Mesodermal cell (in vitro differentiated cells): ENCODE measurements around the gene OR10W1. TPM values are rescaled to one million over a fixed set of nuclear protein-coding genes. Genes with fewer than 3 reads are reported as not detected.

Experiments used
- H3K27ac ChIP-seq: 2 replicates; pipeline ENCODE4 v1.7.0; 2013; ENCODE audit warnings: mild to moderate bottlenecking, low read depth, low read length, moderate library complexity; ENCODE audit not compliant: severe bottlenecking
- H3K36me3 ChIP-seq: 2 replicates; pipeline ENCODE4 v1.7.1; 2013; ENCODE audit warnings: mild to moderate bottlenecking, low read length, moderate library complexity; ENCODE audit not compliant: control insufficient read depth, insufficient read depth
- H3K4me1 ChIP-seq: one replicate; pipeline ENCODE4 v1.7.1; 2013; ENCODE audit warnings: mild to moderate bottlenecking, low read length; ENCODE audit not compliant: insufficient read depth, control insufficient read depth, poor library complexity, severe bottlenecking
- H3K4me3 ChIP-seq: 2 replicates; pipeline ENCODE4 v1.7.0; 2013; ENCODE audit warnings: low read length, control low read depth, mild to moderate bottlenecking; ENCODE audit not compliant: insufficient read depth, poor library complexity, severe bottlenecking; ENCODE audit errors: extremely low read depth
- H3K9me3 ChIP-seq: 2 replicates; pipeline ENCODE4 v1.7.1; 2013; ENCODE audit warnings: mild to moderate bottlenecking, low read length, moderate library complexity; ENCODE audit not compliant: control insufficient read depth
- WGBS, 2 experiments: methylation state at CpG; one replicate each; pipeline ENCODE4 v1.1.5; 2013; ENCODE audit warnings: missing lambda C conversion rate in 2 of 2; ENCODE audit not compliant: insufficient coverage in 2 of 2; 5-methylcytosine and 5-hydroxymethylcytosine counted together
- polyA plus RNA-seq, 2 experiments: library from polyadenylated mRNA; stranded (reverse); fragments of 50-300 nt; gene quantifications; one replicate each; pipeline ENCODE4 v1.2.3, GENCODE V29; 2013

The OR10W1 gene
- polyA plus RNA-seq (2013, experiment 1 of 2): not detected
- polyA plus RNA-seq (2013, experiment 2 of 2): not detected

- H3K27ac ChIP-seq: no peak within 1 kb of the TSS
- H3K4me1 ChIP-seq: no peaks in the 10 kb centered on the region
- no peaks in the 10 kb centered on the region for H3K36me3 ChIP-seq
- H3K9me3 ChIP-seq: peaks cover 3% of the 10 kb centered on the region
- no peak within 1 kb of the TSS for H3K4me3 ChIP-seq
- WGBS, 2 experiments: 56% methylated on average over 1 of the region's 2 CpGs; no CpG with 5 or more reads in 1 of the 2 experiments
Measured at GRCh38 chr11:58268142-58268541, at the start of gene OR10W1. OR10W1 (minus strand) TSS chr11:58268260; CDS start chr11:58267858, 402 bp downstream.

GRCh38 chr11:58316142-58316541, 48.1 kb upstream of the OR10W1 start:
- Histone ChIP-seq H3K27ac (no peak overlapping the region), H3K36me3 (no peaks in the 10 kb centered on the region), H3K4me3 (no peak overlapping the region), H3K4me1 (no peaks in the 10 kb centered on the region), H3K9me3 (peaks cover 3% of the 10 kb centered on the region)
- 80% methylated on average over 1 of the region's 2 CpGs; no CpG with 5 or more reads in 1 of the 2 experiments for WGBS, 2 experiments

GRCh38 chr11:58301576-58301975, 33.5 kb upstream of the OR10W1 start:
- 80% methylated on average over 1 of the region's 2 CpGs; no CpG with 5 or more reads in 1 of the 2 experiments for WGBS, 2 experiments
- Histone ChIP-seq H3K27ac (no peak overlapping the region), H3K4me3 (no peak overlapping the region), H3K36me3 (no peaks in the 10 kb centered on the region), H3K4me1 (no peaks in the 10 kb centered on the region), H3K9me3 (no peaks in the 10 kb centered on the region)

GRCh38 chr11:58292017-58292416, 24.0 kb upstream of the OR10W1 start:
- 94 to 95% methylated on average over 20 to 21 of the region's 21 CpGs for WGBS, 2 experiments
- Histone ChIP-seq H3K4me3 (no peak overlapping the region), H3K36me3 (no peaks in the 10 kb centered on the region), H3K4me1 (no peaks in the 10 kb centered on the region), H3K9me3 (no peaks in the 10 kb centered on the region), H3K27ac (no peak overlapping the region)

- H3K4me3 ChIP-seq: no peak overlapping the region
- H3K36me3 ChIP-seq: no peaks in the 10 kb centered on the region
- no peaks in the 10 kb centered on the region for H3K4me1 ChIP-seq
- 100% methylated on average over 1 of the region's 4 CpGs; no CpG with 5 or more reads in 1 of the 2 experiments for WGBS, 2 experiments
- no peak overlapping the region for H3K27ac ChIP-seq
- H3K9me3 ChIP-seq: no peaks in the 10 kb centered on the region
Measured at GRCh38 chr11:58289266-58289665, 21.2 kb upstream of the OR10W1 start.

GRCh38 chr11:58286249-58286648, 18.2 kb upstream of the OR10W1 start:
- Histone ChIP-seq H3K9me3 (no peaks in the 10 kb centered on the region), H3K4me1 (no peaks in the 10 kb centered on the region), H3K36me3 (no peaks in the 10 kb centered on the region), H3K4me3 (no peak overlapping the region), H3K27ac (no peak overlapping the region)
- WGBS, 2 experiments: no CpG with 5 or more reads among the region's 1 CpG

GRCh38 chr11:58285483-58286040, 17.5 kb upstream of the OR10W1 start:
- Histone ChIP-seq H3K4me3 (no peak overlapping the region), H3K9me3 (no peaks in the 10 kb centered on the region), H3K27ac (no peak overlapping the region), H3K4me1 (no peaks in the 10 kb centered on the region), H3K36me3 (no peaks in the 10 kb centered on the region)
- 57 to 100% methylated on average over 1 of the region's 5 CpGs for WGBS, 2 experiments

GRCh38 chr11:58276151-58276550, 8.1 kb upstream of the OR10W1 start:
- Histone ChIP-seq H3K9me3 (no peaks in the 10 kb centered on the region), H3K27ac (no peak overlapping the region), H3K36me3 (no peaks in the 10 kb centered on the region), H3K4me1 (no peaks in the 10 kb centered on the region), H3K4me3 (no peak overlapping the region)
- WGBS, 2 experiments: 50% methylated on average over 1 of the region's 1 CpG; no CpG with 5 or more reads in 1 of the 2 experiments

GRCh38 chr11:58275002-58275401, 6.9 kb upstream of the OR10W1 start:
- Histone ChIP-seq H3K4me3 (no peak overlapping the region), H3K4me1 (no peaks in the 10 kb centered on the region), H3K36me3 (no peaks in the 10 kb centered on the region), H3K27ac (no peak overlapping the region), H3K9me3 (no peaks in the 10 kb centered on the region)
- WGBS, 2 experiments: 60 to 68% methylated on average over 1 to 2 of the region's 2 CpGs

GRCh38 chr11:58259983-58260382, 8.1 kb downstream of the OR10W1 start:
- H3K4me3 ChIP-seq: no peak overlapping the region
- no peaks in the 10 kb centered on the region for H3K36me3 ChIP-seq
- H3K27ac ChIP-seq: no peak overlapping the region
- no CpG with 5 or more reads among the region's 2 CpGs for WGBS, 2 experiments
- H3K4me1 ChIP-seq: no peaks in the 10 kb centered on the region
- H3K9me3 ChIP-seq: peaks cover 3% of the 10 kb centered on the region

GRCh38 chr11:58254936-58255335, 13.1 kb downstream of the OR10W1 start:
- no peak overlapping the region for H3K27ac ChIP-seq
- no CpG with 5 or more reads among the region's 1 CpG for WGBS, 2 experiments

More at GRCh38 chr11:58254936-58255335, 13.1 kb downstream of the OR10W1 start:
- Histone ChIP-seq H3K4me1 (no peaks in the 10 kb centered on the region), H3K4me3 (no peak overlapping the region), H3K9me3 (no peaks in the 10 kb centered on the region), H3K36me3 (no peaks in the 10 kb centered on the region)
